ENCODE results near the gene PSKH1. TPM values are rescaled to one million over a fixed set of nuclear protein-coding genes. Genes with fewer than 3 reads are reported as not detected.
"Not testable (repeated sequence)": the region's sequence is repeated elsewhere in the genome, so short reads cannot be mapped to it uniquely, and the experiment has no call there.

The PSKH1 gene
- total and polyA plus RNA-seq, 10 of the 15 experiments (the other 5 are each of a cell fraction or from before 2014, with no cell fraction given): 0.63 to 20.4 (median 7.8) TPM

DNA sequence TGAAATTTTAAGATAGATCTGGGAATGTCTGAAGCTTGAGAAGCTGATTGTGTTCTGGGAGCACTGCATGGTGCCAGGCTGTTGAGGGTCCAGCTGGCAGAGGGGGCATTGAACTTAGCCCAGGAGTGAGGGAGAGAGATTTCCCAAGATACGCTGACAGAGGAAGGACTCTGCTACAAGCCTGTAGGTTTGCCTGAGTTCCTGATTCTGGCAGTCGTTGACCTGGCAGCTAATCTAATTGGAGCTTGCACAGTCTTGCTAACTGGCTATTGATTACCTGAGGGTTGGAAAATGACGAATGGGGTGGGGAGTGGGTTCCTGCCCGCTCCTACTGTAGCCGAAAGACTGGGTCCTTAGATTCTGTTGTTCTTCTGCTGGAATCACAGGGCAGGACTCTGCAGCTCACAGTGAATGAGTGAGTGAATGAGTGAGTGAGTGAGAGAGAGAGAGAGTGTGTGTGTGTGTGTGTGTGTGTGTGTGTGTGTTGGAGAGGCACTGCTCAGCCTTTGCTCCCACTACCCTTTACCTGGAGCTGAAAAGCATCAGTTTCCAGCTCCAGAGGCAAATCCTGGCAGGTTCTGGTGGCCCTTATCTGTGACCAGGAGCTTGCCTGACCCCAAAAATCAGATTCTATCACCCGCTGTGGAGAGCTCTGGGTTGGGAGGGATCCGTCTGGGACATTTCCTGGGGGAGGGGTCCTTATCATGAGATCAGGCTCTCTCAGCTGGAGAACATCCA is 21.9 kb downstream of the PSKH1 start:
- Histone ChIP-seq H3K4me2 (ENCODE audit: control insufficient read depth, insufficient read depth) (no peak overlapping the region), H3K9me3 (replicated peaks; ENCODE audit: control insufficient read depth, insufficient read depth, low read length) (no peaks in the 10 kb centered on the region), H3K4me3 (no peak overlapping the region), H3K9ac (ENCODE audit: control insufficient read depth, insufficient read depth, low read length) (no peak overlapping the region), H4K20me1 (ENCODE audit: control insufficient read depth, insufficient read depth) (no peaks in the 10 kb centered on the region; the same call in 1 of the 2 replicates), H3K79me2 (ENCODE audit: control insufficient read depth, insufficient read depth, low read length) (no peaks in the 10 kb centered on the region), H3K27ac (ENCODE audit: control insufficient read depth, insufficient read depth) (no peak overlapping the region), H3K4me1 (ENCODE audit: control insufficient read depth, insufficient read depth, low read length) (0 out of 2 replicates have a peak, but pooled peaks cover 2% of the 10 kb centered on the region), H2AFZ (ENCODE audit: control insufficient read depth, low read depth, low read length) (no peak overlapping the region), H3K27me3 (replicated peaks in 1 of 2; ENCODE audit: control insufficient read depth in 2 of 2, insufficient read depth in 2 of 2, low read length in 1 of 2) (no peaks in the 10 kb centered on the region), H3K36me3 (ENCODE audit: control insufficient read depth in 2 of 2, insufficient read depth in 2 of 2, low read length in 1 of 2) (peaks cover 0 to 3% of the 10 kb centered on the region in 2 experiments; a peak in 1 of 4 replicates)
- no peak for ATAC-seq
- ChIA-PET CTCF (interaction anchor here (0.6 to 1.4 kb wide), 4 partner anchors 15 to 250 kb away, joined by 3 read pairs; no protein-coding TSS in a partner anchor), SMC1A (ENCODE audit: uncharacterized antibody, unreplicated experiment) (interaction anchor here (1.1 kb wide), 1 partner anchor 28 kb away, joined by 3 read pairs; no protein-coding TSS in a partner anchor), POLR2A (interaction anchor here (0.6 kb wide), 1 partner anchor 20 kb away, joined by 3 read pairs; no protein-coding TSS in a partner anchor), RAD21 (ENCODE audit: unreplicated experiment) (no interaction called here)
- WGBS (ENCODE audit: insufficient coverage, insufficient replicate concordance, low lambda C conversion rate, missing lambda C conversion rate): 75% methylated on average over 7 of the region's 7 CpGs
- TF ChIP-seq EP300 (IDR thresholded peaks at IDR 0.05; ENCODE audit: borderline replicate concordance in 1 of 2, control insufficient read depth in 1 of 2, low read depth in 2 of 2, low read length in 2 of 2) (no peak), ZBTB4 (CRISPR knock-in tag; IDR thresholded peaks at IDR 0.05) (no peak), GABPA (IDR thresholded peaks at IDR 0.05; ENCODE audit: low read depth) (no peak)
- FAIRE-seq: no peak
- intact Hi-C loops (cut with micrococcal nuclease; ENCODE audit: unreplicated experiment) (no loop called here), in situ Hi-C loops (cut with MboI) (no loop called here)
- no TSS peak for BruUV-seq (replicated peaks)
- DNase-seq (ENCODE audit: low read depth, low spot score): no peak

- SMC1A ChIA-PET (ENCODE audit: uncharacterized antibody, unreplicated experiment); H3K4me2 ChIP-seq (ENCODE audit: control insufficient read depth, insufficient read depth); BruUV-seq (replicated peaks); H3K4me1 ChIP-seq (ENCODE audit: control insufficient read depth, insufficient read depth, low read length); H3K79me2 ChIP-seq (ENCODE audit: control insufficient read depth, insufficient read depth, low read length); POLR2A ChIA-PET; H3K27me3 ChIP-seq (replicated peaks in 1 of 2; ENCODE audit: control insufficient read depth in 2 of 2, insufficient read depth in 2 of 2, low read length in 1 of 2); ATAC-seq; RAD21 ChIA-PET (ENCODE audit: unreplicated experiment); H3K9me3 ChIP-seq (replicated peaks; ENCODE audit: control insufficient read depth, insufficient read depth, low read length); H3K27ac ChIP-seq (ENCODE audit: control insufficient read depth, insufficient read depth); H3K4me3 ChIP-seq; in situ Hi-C loops (cut with MboI); H3K36me3 ChIP-seq (ENCODE audit: control insufficient read depth in 2 of 2, insufficient read depth in 2 of 2, low read length in 1 of 2); intact Hi-C loops (cut with micrococcal nuclease; ENCODE audit: unreplicated experiment); H4K20me1 ChIP-seq (ENCODE audit: control insufficient read depth, insufficient read depth); FAIRE-seq; DNase-seq (ENCODE audit: low read depth, low spot score); H2AFZ ChIP-seq (ENCODE audit: control insufficient read depth, low read depth, low read length); H3K9ac ChIP-seq (ENCODE audit: control insufficient read depth, insufficient read depth, low read length): not testable (repeated sequence)
- CTCF ChIA-PET: interaction anchor here (1.1 kb wide), 1 partner anchor 33 kb away, joined by 3 read pairs; no protein-coding TSS in a partner anchor
- 100% methylated on average over 2 of the region's 2 CpGs for WGBS (ENCODE audit: insufficient coverage, insufficient replicate concordance, low lambda C conversion rate, missing lambda C conversion rate)
Measured at GRCh38 chr16:67915496-67915769, 22.4 kb downstream of the PSKH1 start.
